Vagina (tissue), 2 donors: ENCODE measurements around the gene FCGR2B. TPM values are rescaled to one million over a fixed set of nuclear protein-coding genes. Genes with fewer than 3 reads are reported as not detected.
"Not testable (repeated sequence)": the region's sequence is repeated elsewhere in the genome, so short reads cannot be mapped to it uniquely, and the experiment has no call there.

ENCODE experiments used
- DNase-seq, 2 donors: peaks; one replicate each; pipeline ENCODE4 v3.0.0-alpha.2; 2017; ENCODE audit errors: extremely low spot score in 2 of 2
- H3K27ac ChIP-seq: fragments of 200-600 bp; sonication (generic); one replicate; pipeline ENCODE4 v1.5.1; 2019
- H3K27me3 ChIP-seq: fragments of 200-600 bp; sonication (generic); one replicate; pipeline ENCODE4 v1.5.1; 2019
- H3K36me3 ChIP-seq, 2 donors: fragments of 200-600 bp; sonication (generic); one replicate each; pipeline ENCODE4 v1.5.1; 2017 to 2019
- H3K4me1 ChIP-seq: fragments of 200-600 bp; sonication (generic); one replicate; pipeline ENCODE4 v1.5.1; 2019
- H3K4me3 ChIP-seq, 2 donors: fragments of 200-600 bp; sonication (generic); 1 replicate in 1 of 2; 2 replicates in 1 of 2; pipeline ENCODE4 v1.5.1; 2016 to 2019
- H3K9me3 ChIP-seq: fragments of 200-600 bp; sonication (generic); one replicate; pipeline ENCODE4 v1.5.1; 2019
- intact Hi-C: fragments of 100-400 bp; cut with DNase I; formaldehyde crosslinking; loops from one replicate; pipeline ENCODE4 v1.15.1; 2023
- total RNA-seq: library from RNA; depleted of rRNA; stranded (reverse); fragments of >200 nt; gene quantifications from one replicate; pipeline ENCODE4 v1.2.3, GENCODE V29; 2016
- TF ChIP-seq, protein P1 (sequence below), 3 experiments: fragments of 450-650 bp in 2 of 3; fragments of 200-600 bp in 1 of 3; sonication (generic) in 1 of 3; IDR thresholded peaks; one replicate each; pipeline ENCODE4 v1.5.1; 2017 to 2019; ENCODE audit warnings: antibody characterized with exemption in 3 of 3, mild to moderate bottlenecking in 2 of 3, moderate library complexity in 2 of 3

Gene FCGR2B
- total RNA-seq, 1 donor from 2014 or later: 10.3 TPM

DNA sequence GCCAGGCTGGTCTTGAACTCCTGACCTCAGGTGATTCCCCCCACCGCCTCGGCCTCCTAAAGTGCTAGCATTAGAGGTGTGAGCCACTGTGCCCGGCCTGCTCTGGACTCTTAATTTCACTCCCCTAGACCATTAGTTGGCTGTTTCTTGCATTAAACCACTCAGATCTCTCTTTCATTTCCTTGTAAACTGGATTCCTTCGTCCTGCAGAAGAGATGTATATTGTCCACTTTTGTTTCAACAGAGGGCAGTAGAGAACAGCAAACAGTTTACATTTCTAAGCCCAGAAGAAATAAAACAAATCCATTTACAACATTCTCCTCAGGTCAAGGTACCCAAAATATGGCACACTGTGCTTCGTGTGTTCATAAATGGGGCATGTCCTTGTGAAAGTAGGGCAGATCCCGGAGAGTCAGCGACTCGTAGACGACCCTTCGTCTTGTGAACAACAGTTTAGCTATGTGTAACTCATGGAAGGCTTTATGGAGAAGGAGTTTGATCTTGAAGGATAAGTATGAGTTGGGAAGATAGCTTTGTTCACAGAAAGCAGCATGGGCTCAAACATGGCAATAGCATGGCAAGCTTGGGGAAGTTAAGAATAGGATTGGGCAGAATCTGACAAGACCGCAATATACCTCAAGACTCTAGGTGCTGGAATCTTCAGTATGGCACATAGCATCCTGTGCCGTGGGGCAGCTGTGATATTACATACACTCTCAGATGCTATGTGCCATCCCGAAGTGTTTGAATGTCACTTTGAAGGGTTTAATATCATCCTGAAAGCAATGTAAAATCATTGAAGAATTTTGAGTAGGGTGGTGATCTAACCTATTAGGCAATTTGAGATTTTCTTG is 15.2 kb upstream of the FCGR2B start:
- H3K27me3 ChIP-seq, H3K4me3 ChIP-seq, H3K27ac ChIP-seq, H3K4me1 ChIP-seq, intact Hi-C loops, DNase-seq, H3K9me3 ChIP-seq, H3K36me3 ChIP-seq: not testable (repeated sequence)
- TF ChIP-seq, protein P1, sequence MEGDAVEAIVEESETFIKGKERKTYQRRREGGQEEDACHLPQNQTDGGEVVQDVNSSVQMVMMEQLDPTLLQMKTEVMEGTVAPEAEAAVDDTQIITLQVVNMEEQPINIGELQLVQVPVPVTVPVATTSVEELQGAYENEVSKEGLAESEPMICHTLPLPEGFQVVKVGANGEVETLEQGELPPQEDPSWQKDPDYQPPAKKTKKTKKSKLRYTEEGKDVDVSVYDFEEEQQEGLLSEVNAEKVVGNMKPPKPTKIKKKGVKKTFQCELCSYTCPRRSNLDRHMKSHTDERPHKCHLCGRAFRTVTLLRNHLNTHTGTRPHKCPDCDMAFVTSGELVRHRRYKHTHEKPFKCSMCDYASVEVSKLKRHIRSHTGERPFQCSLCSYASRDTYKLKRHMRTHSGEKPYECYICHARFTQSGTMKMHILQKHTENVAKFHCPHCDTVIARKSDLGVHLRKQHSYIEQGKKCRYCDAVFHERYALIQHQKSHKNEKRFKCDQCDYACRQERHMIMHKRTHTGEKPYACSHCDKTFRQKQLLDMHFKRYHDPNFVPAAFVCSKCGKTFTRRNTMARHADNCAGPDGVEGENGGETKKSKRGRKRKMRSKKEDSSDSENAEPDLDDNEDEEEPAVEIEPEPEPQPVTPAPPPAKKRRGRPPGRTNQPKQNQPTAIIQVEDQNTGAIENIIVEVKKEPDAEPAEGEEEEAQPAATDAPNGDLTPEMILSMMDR (IDR thresholded peaks at IDR 0.05): peak in 1 of 3 experiments; percentile 19

GRCh38 chr1:161653541-161653940 is 9.4 kb upstream of the FCGR2B start:
- H3K9me3 ChIP-seq, H3K4me1 ChIP-seq, H3K4me3 ChIP-seq, H3K27ac ChIP-seq, DNase-seq, intact Hi-C loops, H3K27me3 ChIP-seq, H3K36me3 ChIP-seq: not testable (repeated sequence)

- H3K9me3 ChIP-seq, intact Hi-C loops, H3K36me3 ChIP-seq, H3K4me1 ChIP-seq, H3K4me3 ChIP-seq, H3K27me3 ChIP-seq, DNase-seq, H3K27ac ChIP-seq: not testable (repeated sequence)
Observed at GRCh38 chr1:161653971-161654370, 9.0 kb upstream of the FCGR2B start.

DNA sequence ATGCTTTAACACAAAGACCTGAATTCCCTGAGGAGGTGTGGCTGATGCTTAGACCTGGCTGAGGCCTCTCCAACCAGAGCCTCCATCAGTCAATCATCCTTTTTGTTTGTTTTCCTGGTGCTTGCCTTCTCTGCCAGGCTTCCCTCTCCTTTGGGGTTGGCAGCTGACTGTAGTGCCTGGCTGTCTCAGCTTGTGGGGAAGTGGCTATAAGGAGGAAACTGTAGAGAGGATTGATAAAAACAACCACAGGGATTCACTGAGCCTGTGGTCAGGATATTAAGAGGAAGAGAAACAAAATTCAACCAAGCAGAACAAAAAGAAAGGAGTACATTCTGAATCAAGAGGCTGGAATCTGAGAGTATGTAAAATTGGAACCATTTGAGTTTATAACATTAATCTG is 4.4 kb upstream of the FCGR2B start:
- intact Hi-C loops, H3K4me3 ChIP-seq, H3K4me1 ChIP-seq, DNase-seq, H3K27me3 ChIP-seq, H3K9me3 ChIP-seq, H3K36me3 ChIP-seq, H3K27ac ChIP-seq: not testable (repeated sequence)

DNA sequence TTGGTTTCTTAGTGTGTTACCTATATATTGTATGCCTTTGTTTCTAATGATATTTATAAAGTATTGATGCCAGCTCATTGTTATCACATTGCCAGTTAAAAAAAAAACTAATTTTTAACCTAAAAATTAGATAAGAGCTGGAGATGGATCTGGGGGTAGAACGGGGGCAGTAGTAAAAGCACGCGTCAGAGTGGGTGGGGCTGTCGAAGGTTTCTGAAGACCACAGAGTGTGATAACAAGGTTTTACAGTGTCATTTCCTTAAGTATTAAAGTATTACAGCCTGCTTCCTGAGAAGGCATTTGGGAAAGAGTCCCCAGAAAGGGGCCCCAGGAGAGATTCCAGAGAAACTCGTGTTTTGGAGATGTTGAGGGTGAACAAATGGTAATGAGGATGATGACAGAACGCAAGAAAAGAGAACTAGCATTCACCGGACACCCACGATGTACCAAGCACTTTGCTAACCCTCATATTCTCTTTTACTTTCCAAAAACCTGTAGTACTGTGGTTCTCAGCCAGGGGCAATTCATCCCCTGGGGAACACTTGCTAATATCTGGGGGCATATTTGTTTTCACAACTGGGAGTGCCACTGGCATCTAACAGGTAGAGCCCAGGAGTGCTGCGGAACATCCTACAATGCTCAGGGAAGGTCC is 1.2 kb upstream of the FCGR2B start:
- DNase-seq, H3K27ac ChIP-seq, H3K4me1 ChIP-seq, intact Hi-C loops, H3K4me3 ChIP-seq, H3K9me3 ChIP-seq, H3K27me3 ChIP-seq, H3K36me3 ChIP-seq: not testable (repeated sequence)

DNA sequence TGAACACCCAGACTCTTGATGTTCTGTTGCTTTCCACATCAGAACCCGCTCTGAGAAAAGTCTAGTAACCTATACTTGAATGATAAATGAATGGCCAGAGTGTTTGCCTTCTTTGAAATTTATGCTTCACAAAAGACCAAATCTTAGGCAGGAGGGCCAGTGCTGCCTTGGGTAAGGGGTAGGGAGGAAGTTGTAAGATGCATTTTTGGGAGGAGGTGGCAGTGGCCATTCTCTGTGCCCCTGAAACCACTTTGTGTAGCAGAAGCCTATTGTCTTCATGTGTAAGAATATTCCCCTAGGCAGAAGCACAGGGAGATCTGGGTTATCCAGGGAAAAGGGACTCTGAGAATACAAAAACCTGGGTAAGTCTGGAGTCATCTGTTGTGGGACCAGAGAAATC is 626 bp downstream of the FCGR2B start:
- intact Hi-C loops, H3K27ac ChIP-seq, H3K36me3 ChIP-seq, H3K27me3 ChIP-seq, H3K4me1 ChIP-seq, H3K4me3 ChIP-seq, H3K9me3 ChIP-seq, DNase-seq: not testable (repeated sequence)

DNA sequence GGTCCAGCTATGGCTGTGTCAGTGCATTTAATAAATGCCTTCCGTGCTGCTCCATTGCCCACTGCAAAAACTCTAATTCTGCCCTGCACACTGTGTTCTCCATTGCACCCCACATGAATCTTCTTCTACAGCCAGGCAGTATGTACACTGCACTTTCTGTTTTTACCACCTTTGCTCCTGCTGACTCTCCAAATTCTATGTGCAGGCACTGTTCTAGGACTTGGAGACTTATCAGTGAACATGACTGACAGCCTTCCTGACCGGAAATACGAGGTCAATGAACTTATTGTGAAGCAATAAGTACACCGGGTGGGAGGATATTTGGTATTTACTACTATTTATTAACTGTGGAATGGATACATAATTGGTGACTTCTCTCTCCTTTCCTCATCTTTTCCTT is 1.7 kb downstream of the FCGR2B start:
- H3K36me3 ChIP-seq, H3K27me3 ChIP-seq, H3K4me3 ChIP-seq, intact Hi-C loops, H3K4me1 ChIP-seq, H3K9me3 ChIP-seq, DNase-seq, H3K27ac ChIP-seq: not testable (repeated sequence)

- H3K27ac ChIP-seq, H3K36me3 ChIP-seq, intact Hi-C loops, H3K4me1 ChIP-seq, H3K9me3 ChIP-seq, DNase-seq, H3K27me3 ChIP-seq, H3K4me3 ChIP-seq: not testable (repeated sequence)
Observed at GRCh38 chr1:161671045-161672020, 8.4 kb downstream of the FCGR2B start.

DNA sequence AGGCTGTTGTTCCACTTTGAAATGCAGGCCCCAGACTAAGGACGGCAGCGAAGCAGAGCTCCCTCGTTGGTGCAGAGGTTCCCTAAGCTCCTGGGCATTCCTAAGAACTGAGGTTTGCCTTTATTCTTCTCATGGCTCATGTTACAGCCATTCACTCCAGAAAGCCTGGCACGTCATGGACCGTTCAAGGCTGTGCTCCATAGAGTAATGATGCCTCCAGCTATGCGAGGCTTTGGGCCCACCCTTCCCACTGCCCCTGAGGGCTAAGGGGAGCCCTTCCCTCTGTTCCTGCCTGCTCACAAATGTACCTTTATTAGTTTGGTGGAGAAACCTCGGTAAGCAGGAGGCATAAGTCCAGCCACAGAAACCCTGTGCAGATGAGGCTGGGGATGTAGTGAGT is 10.5 kb downstream of the FCGR2B start:
- H3K27me3 ChIP-seq, intact Hi-C loops, H3K4me1 ChIP-seq, H3K9me3 ChIP-seq, H3K36me3 ChIP-seq, H3K4me3 ChIP-seq, DNase-seq, H3K27ac ChIP-seq: not testable (repeated sequence)

DNA sequence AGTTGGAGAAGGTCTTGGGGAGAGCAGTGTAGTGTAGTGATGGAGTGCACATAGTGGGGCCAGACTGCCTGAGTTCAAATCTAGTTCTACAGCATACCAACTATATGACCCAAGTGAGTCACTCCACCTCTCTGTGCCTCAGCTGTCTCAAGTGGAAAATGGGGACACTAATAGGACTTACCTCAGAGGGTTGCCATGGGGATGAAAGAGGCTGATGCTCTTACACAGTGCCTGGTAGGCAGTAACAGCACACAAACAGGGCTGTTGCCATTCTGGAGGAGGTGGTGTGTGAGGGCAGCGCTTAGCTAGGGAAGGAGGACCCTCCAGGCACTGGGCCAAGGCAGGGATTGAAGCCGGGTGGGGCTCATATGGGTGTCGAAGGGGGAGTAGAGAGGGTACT is 11.5 kb downstream of the FCGR2B start:
- H3K36me3 ChIP-seq, H3K27me3 ChIP-seq, H3K27ac ChIP-seq, H3K4me1 ChIP-seq, intact Hi-C loops, H3K4me3 ChIP-seq, H3K9me3 ChIP-seq, DNase-seq: not testable (repeated sequence)

DNA sequence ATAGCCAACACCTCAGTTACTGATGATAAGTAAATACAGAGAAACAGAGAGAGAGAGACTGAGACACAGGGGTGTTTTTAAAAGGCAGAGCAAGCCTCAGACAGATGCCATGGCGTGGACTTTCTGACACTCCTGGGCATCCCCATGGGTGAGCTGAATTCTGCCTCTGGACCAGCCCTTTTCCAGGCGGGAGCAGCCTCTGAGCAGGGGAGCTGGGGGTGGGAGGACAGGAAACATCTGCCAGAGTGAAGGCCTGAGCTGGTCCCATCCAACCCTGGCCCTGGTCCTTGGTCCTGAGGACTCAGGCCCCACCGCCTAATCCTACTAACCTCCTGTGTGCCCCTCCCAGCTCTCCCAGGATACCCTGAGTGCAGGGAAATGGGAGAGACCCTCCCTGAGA is 12.0 kb downstream of the FCGR2B start:
- H3K4me1 ChIP-seq, H3K27me3 ChIP-seq, H3K9me3 ChIP-seq, H3K4me3 ChIP-seq, H3K36me3 ChIP-seq, H3K27ac ChIP-seq, intact Hi-C loops, DNase-seq: not testable (repeated sequence)
